ENCODE data around the gene C1D.
"Not testable (repeated sequence)": the region's sequence is repeated elsewhere in the genome, so short reads cannot be mapped to it uniquely, and the experiment has no call there.

Gene C1D

GRCh38 chr2:68089961-68090360 lies 27.2 kb upstream of the C1D start:
- no peak for TF ChIP-seq CTCF (conservative IDR thresholded peaks at IDR 0.05; ENCODE audit: low read depth, low read length)
- H3K4me3 ChIP-seq (ENCODE audit: low read depth, low read length), result no peak overlapping the region
- DNase-seq (ENCODE audit: low read depth), result no peak

GRCh38 chr2:68088940-68089339 lies 26.1 kb upstream of the C1D start:
- no peak for TF ChIP-seq CTCF (conservative IDR thresholded peaks at IDR 0.05; ENCODE audit: low read depth, low read length)
- no peak for DNase-seq (ENCODE audit: low read depth)
- no peak overlapping the region for H3K4me3 ChIP-seq (ENCODE audit: low read depth, low read length)

- DNase-seq (ENCODE audit: low read depth), result no peak
- H3K4me3 ChIP-seq (ENCODE audit: low read depth, low read length), result no peak overlapping the region
- no peak for TF ChIP-seq CTCF (conservative IDR thresholded peaks at IDR 0.05; ENCODE audit: low read depth, low read length)
Observed at GRCh38 chr2:68086166-68086565, 23.4 kb upstream of the C1D start.

- DNase-seq (ENCODE audit: low read depth), result no peak
- H3K4me3 ChIP-seq (ENCODE audit: low read depth, low read length), result no peak overlapping the region
- TF ChIP-seq CTCF (conservative IDR thresholded peaks at IDR 0.05; ENCODE audit: low read depth, low read length), result no peak
Observed at GRCh38 chr2:68083346-68083745, 20.5 kb upstream of the C1D start.

- no peak for DNase-seq (ENCODE audit: low read depth)
- no peak overlapping the region for H3K4me3 ChIP-seq (ENCODE audit: low read depth, low read length)
- TF ChIP-seq CTCF (conservative IDR thresholded peaks at IDR 0.05; ENCODE audit: low read depth, low read length), result no peak
Observed at GRCh38 chr2:68074050-68074449, 11.2 kb upstream of the C1D start.

GRCh38 chr2:68063797-68064646 lies 1.2 kb upstream of the C1D start:
- DNase-seq (ENCODE audit: low read depth), result not testable (repeated sequence)

GRCh38 chr2:68060652-68061051 lies 2.2 kb downstream of the C1D start:
- TF ChIP-seq CTCF (conservative IDR thresholded peaks at IDR 0.05; ENCODE audit: low read depth, low read length), result no peak
- no peak for DNase-seq (ENCODE audit: low read depth)
- H3K4me3 ChIP-seq (ENCODE audit: low read depth, low read length), result no peak overlapping the region

More at GRCh38 chr2:68063797-68064646, 1.2 kb upstream of the C1D start:
- H3K4me3 ChIP-seq (ENCODE audit: low read depth, low read length), result not testable (repeated sequence)
